Measurements from ENCODE around the gene ASTN2.

DNA sequence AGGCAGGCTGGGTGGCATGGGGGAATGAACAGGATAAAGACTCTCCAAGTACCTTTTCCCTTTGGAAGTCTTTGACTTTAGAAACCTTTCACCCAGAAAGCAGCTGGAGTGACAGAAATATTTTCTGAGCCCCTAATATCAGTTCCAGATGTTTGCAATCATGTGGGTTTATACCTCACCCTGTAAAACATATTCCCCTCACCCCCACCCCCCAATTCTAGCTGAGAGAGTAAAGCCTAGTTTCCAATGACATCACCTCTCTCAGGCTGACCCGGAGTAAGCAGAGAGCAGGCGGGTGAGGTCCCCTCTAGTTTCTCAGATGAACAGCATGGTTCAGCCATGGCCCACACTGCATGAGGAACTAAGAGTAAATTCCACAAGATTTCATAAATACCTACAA, 810.6 kb downstream of the ASTN2 start:
- TF ChIP-seq, protein P1, sequence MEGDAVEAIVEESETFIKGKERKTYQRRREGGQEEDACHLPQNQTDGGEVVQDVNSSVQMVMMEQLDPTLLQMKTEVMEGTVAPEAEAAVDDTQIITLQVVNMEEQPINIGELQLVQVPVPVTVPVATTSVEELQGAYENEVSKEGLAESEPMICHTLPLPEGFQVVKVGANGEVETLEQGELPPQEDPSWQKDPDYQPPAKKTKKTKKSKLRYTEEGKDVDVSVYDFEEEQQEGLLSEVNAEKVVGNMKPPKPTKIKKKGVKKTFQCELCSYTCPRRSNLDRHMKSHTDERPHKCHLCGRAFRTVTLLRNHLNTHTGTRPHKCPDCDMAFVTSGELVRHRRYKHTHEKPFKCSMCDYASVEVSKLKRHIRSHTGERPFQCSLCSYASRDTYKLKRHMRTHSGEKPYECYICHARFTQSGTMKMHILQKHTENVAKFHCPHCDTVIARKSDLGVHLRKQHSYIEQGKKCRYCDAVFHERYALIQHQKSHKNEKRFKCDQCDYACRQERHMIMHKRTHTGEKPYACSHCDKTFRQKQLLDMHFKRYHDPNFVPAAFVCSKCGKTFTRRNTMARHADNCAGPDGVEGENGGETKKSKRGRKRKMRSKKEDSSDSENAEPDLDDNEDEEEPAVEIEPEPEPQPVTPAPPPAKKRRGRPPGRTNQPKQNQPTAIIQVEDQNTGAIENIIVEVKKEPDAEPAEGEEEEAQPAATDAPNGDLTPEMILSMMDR (conservative IDR thresholded peaks at IDR 0.05 in 1 of 2, IDR thresholded peaks at IDR 0.05 in 1 of 2; ENCODE audit: extremely low read depth in 1 of 2, insufficient read depth in 1 of 2, low read depth in 1 of 2, low read length in 2 of 2) = no peak
- TF ChIP-seq EZH2 (IDR thresholded peaks at IDR 0.05; ENCODE audit: borderline replicate concordance, low read length) = no peak
